IPS-20b (cell line): ENCODE results near the gene CBFB.

Experiments used
- H3K27ac ChIP-seq: one replicate; pipeline ENCODE4 v1.5.1; 2013; ENCODE audit warnings: low read length
- H3K27me3 ChIP-seq: 2 replicates; pipeline ENCODE4 v1.6.1; 2013; ENCODE audit warnings: mild to moderate bottlenecking, low read length, inconsistent platforms; ENCODE audit not compliant: insufficient read depth
- H3K36me3 ChIP-seq: 2 replicates; pipeline ENCODE4 v1.6.1; 2013; ENCODE audit warnings: low read depth, mild to moderate bottlenecking, inconsistent platforms, low read length, moderate library complexity; ENCODE audit not compliant: insufficient read depth
- H3K4me1 ChIP-seq: 2 replicates; pipeline ENCODE4 v1.6.1; 2013; ENCODE audit warnings: mild to moderate bottlenecking, control low read depth, inconsistent platforms, low read length, moderate library complexity; ENCODE audit not compliant: insufficient read depth
- H3K4me3 ChIP-seq: 2 replicates; pipeline ENCODE4 v1.5.1; 2013; ENCODE audit warnings: mild to moderate bottlenecking, low read length, inconsistent platforms
- H3K9ac ChIP-seq: 2 replicates; pipeline ENCODE4 v1.6.1; 2013; ENCODE audit warnings: low read depth, mild to moderate bottlenecking, inconsistent platforms, low read length, moderate library complexity
- H3K9me3 ChIP-seq: 2 replicates; pipeline ENCODE4 v1.6.1; 2013; ENCODE audit warnings: mild to moderate bottlenecking, low read depth, low read length, inconsistent platforms; ENCODE audit not compliant: insufficient read depth

Gene CBFB

GRCh38 chr16:67017810-67018488 lies 11.0 kb upstream of the CBFB start:
- H3K4me1 ChIP-seq = no peaks in the 10 kb centered on the region
- H3K27ac ChIP-seq = no peak overlapping the region
- no peak overlapping the region for H3K4me3 ChIP-seq
- no peaks in the 10 kb centered on the region for H3K9me3 ChIP-seq
- no peak overlapping the region for H3K9ac ChIP-seq
- H3K27me3 ChIP-seq = peaks cover 39% of the 10 kb centered on the region
- no peaks in the 10 kb centered on the region for H3K36me3 ChIP-seq

GRCh38 chr16:67019171-67019570 lies 9.8 kb upstream of the CBFB start:
- Histone ChIP-seq H3K4me3 (no peak overlapping the region), H3K4me1 (no peaks in the 10 kb centered on the region), H3K9me3 (no peaks in the 10 kb centered on the region), H3K27me3 (peaks cover 26% of the 10 kb centered on the region), H3K27ac (no peak overlapping the region), H3K9ac (no peak overlapping the region), H3K36me3 (no peaks in the 10 kb centered on the region)

GRCh38 chr16:67021321-67021720 lies 7.6 kb upstream of the CBFB start:
- H3K36me3 ChIP-seq = no peaks in the 10 kb centered on the region
- H3K4me3 ChIP-seq = no peak overlapping the region
- H3K4me1 ChIP-seq = no peaks in the 10 kb centered on the region
- no peak overlapping the region for H3K27ac ChIP-seq
- H3K27me3 ChIP-seq = peaks cover 5% of the 10 kb centered on the region
- H3K9ac ChIP-seq = no peak overlapping the region
- no peaks in the 10 kb centered on the region for H3K9me3 ChIP-seq

- H3K4me1 ChIP-seq = no peaks in the 10 kb centered on the region
These were observed 6.3 kb upstream of the CBFB start for GRCh38 chr16:67022531-67023214.

DNA sequence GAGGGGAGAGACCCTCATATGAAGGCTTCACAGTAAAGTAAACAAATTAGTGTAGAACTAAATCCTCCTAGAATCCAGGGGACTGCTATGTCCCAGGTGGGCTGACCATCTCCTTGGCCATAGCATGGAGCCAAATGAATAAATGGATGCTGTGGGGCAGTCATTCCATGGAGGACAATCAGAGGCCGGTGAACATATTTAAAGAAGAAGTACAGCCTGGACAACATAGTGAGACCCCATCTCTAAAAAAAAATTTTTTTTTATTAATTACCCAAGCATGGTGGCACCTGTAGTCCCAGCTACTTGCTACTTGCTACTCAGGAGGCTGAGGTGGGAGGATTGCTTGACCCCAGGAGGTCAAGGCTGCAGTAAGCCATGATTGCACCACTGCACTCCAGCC lies 5.3 kb upstream of the CBFB start:
- Histone ChIP-seq H3K27ac (no peak overlapping the region), H3K36me3 (no peaks in the 10 kb centered on the region), H3K4me1 (peaks cover 3% of the 10 kb centered on the region; the same call in 1 of the 2 replicates), H3K9ac (no peak overlapping the region), H3K9me3 (no peaks in the 10 kb centered on the region), H3K27me3 (no peaks in the 10 kb centered on the region; the same call in 1 of the 2 replicates), H3K4me3 (no peak overlapping the region)

More at GRCh38 chr16:67022531-67023214, 6.3 kb upstream of the CBFB start:
- Histone ChIP-seq H3K27me3 (no peaks in the 10 kb centered on the region; the same call in 1 of the 2 replicates), H3K9me3 (no peaks in the 10 kb centered on the region), H3K36me3 (no peaks in the 10 kb centered on the region), H3K27ac (no peak overlapping the region), H3K9ac (no peak overlapping the region), H3K4me3 (no peak overlapping the region)

- no peaks in the 10 kb centered on the region for H3K9me3 ChIP-seq
- H3K36me3 ChIP-seq = no peaks in the 10 kb centered on the region
- H3K4me1 ChIP-seq = peaks cover 3% of the 10 kb centered on the region; the same call in 1 of the 2 replicates
- H3K27me3 ChIP-seq = peaks cover 4% of the 10 kb centered on the region; the same call in 1 of the 2 replicates
- H3K9ac ChIP-seq = no peak overlapping the region
- no peak overlapping the region for H3K27ac ChIP-seq
- no peak overlapping the region for H3K4me3 ChIP-seq
These were observed 4.4 kb upstream of the CBFB start for GRCh38 chr16:67024384-67025209.

DNA sequence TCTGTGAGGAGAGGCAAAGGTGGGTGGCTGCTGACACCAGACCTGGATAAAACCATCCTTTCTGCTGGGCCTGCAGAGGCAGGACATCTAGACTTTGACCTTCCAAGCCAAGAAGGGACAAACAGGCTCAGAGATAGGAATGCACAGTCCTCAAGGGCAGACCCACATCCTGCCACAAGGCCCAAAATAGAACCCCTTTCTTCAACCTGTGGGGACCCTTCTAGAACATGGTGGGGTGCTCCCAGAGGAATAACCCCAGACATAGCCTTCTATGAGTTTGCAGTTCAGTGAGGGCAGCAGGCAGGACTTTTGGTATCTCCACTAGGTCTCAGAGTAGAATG lies 3.8 kb upstream of the CBFB start:
- no peak overlapping the region for H3K9ac ChIP-seq

DNA sequence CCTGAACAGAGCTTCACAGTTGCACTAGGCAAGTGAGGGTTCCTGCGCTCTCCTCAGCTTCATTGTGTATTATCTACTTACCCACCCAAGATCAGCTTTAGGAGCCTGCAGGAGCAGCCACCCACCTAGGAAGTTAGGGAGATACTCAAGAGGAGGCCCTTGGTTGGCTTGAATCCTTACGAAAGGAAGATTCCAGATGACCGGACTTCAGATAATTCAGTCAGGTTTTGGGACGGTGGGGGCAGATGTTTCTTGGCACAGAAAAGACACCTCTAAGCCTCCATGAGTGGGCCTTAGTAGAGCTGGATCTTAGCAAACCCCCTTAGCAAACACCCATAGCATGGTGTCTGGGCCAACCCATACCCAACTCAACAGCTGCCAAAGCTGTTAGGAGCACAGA lies 2.4 kb upstream of the CBFB start:
- Histone ChIP-seq H3K4me3 (no peak overlapping the region), H3K4me1 (peaks cover 3% of the 10 kb centered on the region; the same call in 1 of the 2 replicates)

More for the DNA sequence above, 3.8 kb upstream of the CBFB start:
- no peaks in the 10 kb centered on the region for H3K36me3 ChIP-seq
- H3K9me3 ChIP-seq = no peaks in the 10 kb centered on the region
- no peak overlapping the region for H3K4me3 ChIP-seq
- no peak overlapping the region for H3K27ac ChIP-seq
- peaks cover 10% of the 10 kb centered on the region; the same call in 1 of the 2 replicates for H3K27me3 ChIP-seq
- H3K4me1 ChIP-seq = peaks cover 3% of the 10 kb centered on the region; the same call in 1 of the 2 replicates

GRCh38 chr16:67027046-67027445 lies 1.9 kb upstream of the CBFB start:
- Histone ChIP-seq H3K4me3 (no peak overlapping the region), H3K27me3 (peaks cover 13% of the 10 kb centered on the region; the same call in 1 of the 2 replicates), H3K9ac (no peak overlapping the region), H3K27ac (no peak overlapping the region), H3K9me3 (no peaks in the 10 kb centered on the region), H3K36me3 (peaks cover 5% of the 10 kb centered on the region; the same call in 1 of the 2 replicates), H3K4me1 (peaks cover 3% of the 10 kb centered on the region; the same call in 1 of the 2 replicates)

More for the DNA sequence above, 2.4 kb upstream of the CBFB start:
- Histone ChIP-seq H3K36me3 (no peaks in the 10 kb centered on the region), H3K9me3 (no peaks in the 10 kb centered on the region), H3K9ac (no peak overlapping the region), H3K27ac (no peak overlapping the region), H3K27me3 (peaks cover 13% of the 10 kb centered on the region; the same call in 1 of the 2 replicates)

DNA sequence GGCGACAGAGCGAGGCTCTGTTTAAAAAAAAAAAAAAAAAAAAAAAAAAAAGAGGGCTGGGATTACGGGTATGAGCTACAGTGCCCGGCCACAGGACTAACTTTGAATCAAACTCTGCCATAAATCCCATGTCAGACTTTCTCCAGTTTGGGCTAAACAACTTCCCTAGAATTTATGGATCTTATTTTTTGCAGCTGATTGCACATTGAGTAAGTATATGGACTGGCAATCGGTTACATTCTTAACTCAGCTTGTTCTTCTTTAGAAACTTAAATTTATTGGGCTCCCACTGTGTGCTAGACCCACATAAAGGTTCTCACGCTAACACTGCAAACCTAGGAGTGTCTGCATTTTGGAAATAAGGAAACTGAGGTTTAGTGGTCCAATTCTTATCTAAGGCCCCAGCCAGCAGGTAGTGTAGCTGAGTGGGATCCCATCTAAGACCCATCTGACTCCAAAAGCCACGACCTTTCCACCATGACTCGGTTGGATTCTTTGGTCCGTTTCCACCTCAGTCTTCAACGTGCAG lies 718 bp upstream of the CBFB start:
- Histone ChIP-seq H3K4me3 (peak overlapping the region; percentile 66), H3K4me1 (peaks cover 3% of the 10 kb centered on the region; the same call in 1 of the 2 replicates), H3K27me3 (peaks cover 13% of the 10 kb centered on the region; the same call in 1 of the 2 replicates), H3K36me3 (peaks cover 7% of the 10 kb centered on the region; the same call in 1 of the 2 replicates), H3K9me3 (no peaks in the 10 kb centered on the region), H3K27ac (no peak overlapping the region), H3K9ac (peak overlapping the region; percentile 75)
